A673 (cell line): ENCODE data around the gene ADGRB2. TPM values are rescaled to one million over a fixed set of nuclear protein-coding genes. Genes with fewer than 3 reads are reported as not detected.
A peak's percentile ranks its signal among the peaks of the same experiment; 100 is the strongest.

Experiments
- BruUV-seq: library from RNA; stranded (reverse); fragments of 400-500 nt; replicated peaks from 2 replicates; lab custom pipeline; 2021; lab: Mats Ljungman, UMichigan
- CTCF ChIA-PET: fragments of 300-600 bp; sonication (Branson Sonifier 250); formaldehyde crosslinking; loops from one replicate; lab custom pipeline; 2022; ENCODE audit warnings: antibody characterized with exemption; lab: Charles Lee
- POLR2A ChIA-PET: fragments of 300-600 bp; sonication (Branson Sonifier 250); formaldehyde crosslinking; loops from one replicate; lab custom pipeline; 2022; ENCODE audit warnings: antibody characterized with exemption; ENCODE audit not compliant: low non-redundant PET; lab: Charles Lee
- DNase-seq: peaks from one replicate; pipeline ENCODE4 v3.0.0-alpha.2; 2015; ENCODE audit warnings: low spot score
- H3K27ac ChIP-seq: fragments of 200-600 bp; sonication (generic); 2 replicates; pipeline ENCODE4 v1.5.1; 2016; ENCODE audit warnings: mixed run types, low read depth, mild to moderate bottlenecking, mixed read lengths, antibody characterized with exemption, low read length; ENCODE audit not compliant: poor library complexity, severe bottlenecking
- H3K27me3 ChIP-seq: fragments of 200-600 bp; sonication (generic); replicated peaks from 2 replicates; pipeline ENCODE4 v1.6.1; 2017; ENCODE audit warnings: mixed run types, low read depth, mild to moderate bottlenecking, mixed read lengths, antibody characterized with exemption, low read length; ENCODE audit not compliant: insufficient read depth, poor library complexity
- H3K36me3 ChIP-seq: fragments of 200-600 bp; sonication (generic); 2 replicates; pipeline ENCODE4 v1.6.1; 2016; ENCODE audit warnings: mixed run types, mild to moderate bottlenecking, mixed read lengths, antibody characterized with exemption, low read length; ENCODE audit not compliant: insufficient read depth, poor library complexity, severe bottlenecking
- H3K4me1 ChIP-seq: fragments of 200-600 bp; sonication (generic); 2 replicates; pipeline ENCODE4 v1.6.1; 2017; ENCODE audit warnings: mixed run types, mild to moderate bottlenecking, mixed read lengths, antibody characterized with exemption, low read length; ENCODE audit not compliant: insufficient read depth, poor library complexity, severe bottlenecking
- H3K4me3 ChIP-seq: fragments of 200-600 bp; sonication (generic); 2 replicates; pipeline ENCODE4 v1.5.1; 2016; ENCODE audit warnings: low read depth, mixed run types, mild to moderate bottlenecking, mixed read lengths, low read length; ENCODE audit not compliant: poor library complexity, severe bottlenecking
- H3K9me3 ChIP-seq: fragments of 200-600 bp; sonication (generic); 2 replicates; pipeline ENCODE4 v1.6.1; 2016; ENCODE audit warnings: mixed run types, low read depth, mild to moderate bottlenecking, mixed read lengths, antibody characterized with exemption, low read length; ENCODE audit not compliant: poor library complexity, severe bottlenecking
- CTCF ChIP-seq: fragments of 300-800, 200-600 bp; sonication (generic); conservative IDR thresholded peaks from 2 replicates; pipeline ENCODE4 v1.5.1; 2017; ENCODE audit warnings: low read depth, mild to moderate bottlenecking, antibody characterized with exemption, low read length, moderate library complexity, mixed read lengths
- EZH2 ChIP-seq: fragments of 200-600 bp; sonication (generic); IDR thresholded peaks from 2 replicates; pipeline ENCODE4 v1.6.1; 2017; ENCODE audit warnings: borderline replicate concordance, low read depth, mild to moderate bottlenecking, mixed read lengths, antibody characterized with exemption, low read length; ENCODE audit not compliant: poor library complexity, severe bottlenecking
- intact Hi-C: fragments of 100-400 bp; cut with micrococcal nuclease; formaldehyde crosslinking; loops from one replicate; pipeline ENCODE4 v1.10.0; 2022; ENCODE audit not compliant: unreplicated experiment
- total RNA-seq: library from RNA; stranded (reverse); gene quantifications from 2 replicates; pipeline ENCODE4 v1.2.3, GENCODE V29; 2021

The ADGRB2 gene
- total RNA-seq, 1 experiment from 2014 or later = 5.9 TPM

- Histone ChIP-seq H3K27me3 (peaks cover 26% of the 10 kb centered on the region), H3K4me1 (no peaks in the 10 kb centered on the region), H3K36me3 (no peaks in the 10 kb centered on the region), H3K27ac (no peak overlapping the region), H3K9me3 (no peaks in the 10 kb centered on the region), H3K4me3 (no peak overlapping the region)
- no peak for TF ChIP-seq EZH2
- TF ChIP-seq CTCF = no peak
- BruUV-seq = no TSS peak
- no peak for DNase-seq
- intact Hi-C loops = no loop called here
- CTCF ChIA-PET = no interaction called here
- POLR2A ChIA-PET = no interaction called here
Measured at GRCh38 chr1:31773861-31774260, 9.7 kb upstream of the ADGRB2 start.

GRCh38 chr1:31772669-31773248 lies 8.6 kb upstream of the ADGRB2 start:
- Histone ChIP-seq H3K4me3 (no peak overlapping the region), H3K4me1 (no peaks in the 10 kb centered on the region), H3K9me3 (no peaks in the 10 kb centered on the region), H3K27me3 (peaks cover 26% of the 10 kb centered on the region), H3K27ac (no peak overlapping the region), H3K36me3 (no peaks in the 10 kb centered on the region)
- no TSS peak for BruUV-seq
- intact Hi-C loops = no loop called here
- ChIA-PET CTCF (no interaction called here), POLR2A (no interaction called here)
- no peak for DNase-seq
- no peak for TF ChIP-seq CTCF
- no peak for TF ChIP-seq EZH2

- intact Hi-C loops = no loop called here
- CTCF ChIA-PET = no interaction called here
- H3K4me3 ChIP-seq = no peak overlapping the region
Measured at GRCh38 chr1:31771891-31772668, 7.9 kb upstream of the ADGRB2 start.

More at GRCh38 chr1:31771891-31772668, 7.9 kb upstream of the ADGRB2 start:
- Histone ChIP-seq H3K9me3 (no peaks in the 10 kb centered on the region), H3K27me3 (peaks cover 26% of the 10 kb centered on the region), H3K4me1 (no peaks in the 10 kb centered on the region), H3K27ac (no peak overlapping the region), H3K36me3 (no peaks in the 10 kb centered on the region)
- TF ChIP-seq CTCF (no peak), EZH2 (peak; percentile 50)
- POLR2A ChIA-PET = no interaction called here
- DNase-seq = no peak
- BruUV-seq = no TSS peak
